Uterus (tissue), 4 donors: Measurements from ENCODE around the gene ADGRL4. TPM values are rescaled to one million over a fixed set of nuclear protein-coding genes. Genes with fewer than 3 reads are reported as not detected.

Experiments
- DNase-seq, 2 donors: peaks; one replicate each; pipeline ENCODE4 v3.0.0-alpha.2; 2019 to 2020
- H3K27ac ChIP-seq, 2 donors: fragments of 200-600 bp; sonication (generic); 1 replicate in 1 of 2; 2 replicates in 1 of 2; pipeline ENCODE4 v1.5.1; 2016 to 2018
- H3K27me3 ChIP-seq, 2 donors: fragments of 200-600 bp; sonication (generic); one replicate each; pipeline ENCODE4 v1.5.1; 2018 to 2019; ENCODE audit warnings: control low read depth in 1 of 2
- H3K36me3 ChIP-seq, 2 donors: fragments of 200-600 bp; sonication (generic); one replicate each; pipeline ENCODE4 v1.5.1; 2019; ENCODE audit warnings: control low read depth in 1 of 2
- H3K4me1 ChIP-seq, 2 donors: fragments of 200-600 bp; sonication (generic); one replicate each; pipeline ENCODE4 v1.5.1; 2018 to 2019; ENCODE audit warnings: control low read depth in 1 of 2
- H3K4me3 ChIP-seq, 2 donors: fragments of 200-600 bp; sonication (generic); 1 replicate in 1 of 2; 2 replicates in 1 of 2; pipeline ENCODE4 v1.5.1; 2018 to 2019; ENCODE audit warnings: mild to moderate bottlenecking in 1 of 2
- H3K9me3 ChIP-seq, 2 donors: fragments of 200-600 bp; sonication (generic); one replicate each; pipeline ENCODE4 v1.5.1; 2019; ENCODE audit warnings: control low read depth in 1 of 2
- CTCF ChIP-seq, 4 experiments: fragments of 200-600 bp in 2 of 4; fragments of 450-650 bp in 2 of 4; sonication (generic) in 2 of 4; IDR thresholded peaks; one replicate each; pipeline ENCODE4 v1.5.1; 2016 to 2019; ENCODE audit warnings: antibody characterized with exemption in 4 of 4, mild to moderate bottlenecking in 2 of 4, moderate library complexity in 1 of 4
- POLR2A ChIP-seq, 2 donors: fragments of 450-650 bp; IDR thresholded peaks; one replicate each; pipeline ENCODE4 v1.6.1; 2016; ENCODE audit warnings: antibody characterized with exemption in 2 of 2, mild to moderate bottlenecking in 1 of 2, moderate library complexity in 1 of 2
- intact Hi-C: fragments of 100-400 bp; cut with DNase I; formaldehyde crosslinking; loops from one replicate; pipeline ENCODE4 v1.15.1; 2023; ENCODE audit warnings: low total_unique reads
- total RNA-seq, 4 donors: library from RNA; depleted of rRNA in 3 of 4; stranded (reverse); fragments of >200 nt in 3 of 4; gene quantifications; one replicate each; pipeline versions ENCODE4 v1.1.0 to v1.2.4, GENCODE V29; 2014 to 2023
- donor health status: DM: yes; HTN: yes; CAD: no.

ADGRL4 gene
- total RNA-seq, 4 donors from 2014 or later, result 19.0 to 54.9 (median 30.3) TPM

- intact Hi-C loops, result no loop called here
- no peaks in the 10 kb centered on the region for H3K36me3 ChIP-seq
- no peak for TF ChIP-seq POLR2A (IDR thresholded peaks at IDR 0.05)
- TF ChIP-seq CTCF (IDR thresholded peaks at IDR 0.05), result no peak
- no peak for DNase-seq
- no peaks in the 10 kb centered on the region for H3K9me3 ChIP-seq
- H3K27ac ChIP-seq, result no peak overlapping the region
- no peaks in the 10 kb centered on the region for H3K27me3 ChIP-seq
- H3K4me1 ChIP-seq, result no peaks in the 10 kb centered on the region
- H3K4me3 ChIP-seq, result no peak overlapping the region
Measured at GRCh38 chr1:79042539-79042938, 36.0 kb upstream of the ADGRL4 start.

- intact Hi-C loops, result no loop called here
- no peaks in the 10 kb centered on the region for H3K27me3 ChIP-seq
- H3K9me3 ChIP-seq, result no peaks in the 10 kb centered on the region
- H3K4me3 ChIP-seq, result no peak overlapping the region
- H3K36me3 ChIP-seq, result no peaks in the 10 kb centered on the region
- no peak overlapping the region for H3K27ac ChIP-seq
- TF ChIP-seq CTCF (IDR thresholded peaks at IDR 0.05) (no peak), POLR2A (IDR thresholded peaks at IDR 0.05) (no peak)
- H3K4me1 ChIP-seq, result no peaks in the 10 kb centered on the region
- no peak for DNase-seq
Measured at GRCh38 chr1:79042117-79042516, 35.6 kb upstream of the ADGRL4 start.

GRCh38 chr1:79041666-79042065, 35.1 kb upstream of the ADGRL4 start:
- intact Hi-C loops, result no loop called here

GRCh38 chr1:79040424-79041082, 34.0 kb upstream of the ADGRL4 start:
- Histone ChIP-seq H3K36me3 (no peaks in the 10 kb centered on the region), H3K4me3 (peak overlapping the region in 1 of 2 donors; percentile 9), H3K4me1 (no peaks in the 10 kb centered on the region), H3K27me3 (no peaks in the 10 kb centered on the region), H3K27ac (peak overlapping the region in 1 of 2 donors; percentile 54), H3K9me3 (no peaks in the 10 kb centered on the region)
- no peak for TF ChIP-seq CTCF (IDR thresholded peaks at IDR 0.05)
- TF ChIP-seq POLR2A (IDR thresholded peaks at IDR 0.05), result no peak
- DNase-seq, result no peak
- intact Hi-C loops, result no loop called here

More at GRCh38 chr1:79041666-79042065, 35.1 kb upstream of the ADGRL4 start:
- Histone ChIP-seq H3K9me3 (no peaks in the 10 kb centered on the region), H3K27ac (no peak overlapping the region), H3K27me3 (no peaks in the 10 kb centered on the region), H3K36me3 (no peaks in the 10 kb centered on the region), H3K4me1 (no peaks in the 10 kb centered on the region), H3K4me3 (no peak overlapping the region)
- no peak for TF ChIP-seq POLR2A (IDR thresholded peaks at IDR 0.05)
- TF ChIP-seq CTCF (IDR thresholded peaks at IDR 0.05), result no peak
- DNase-seq, result no peak

GRCh38 chr1:79037085-79037484, 30.6 kb upstream of the ADGRL4 start:
- TF ChIP-seq CTCF (IDR thresholded peaks at IDR 0.05) (no peak), POLR2A (IDR thresholded peaks at IDR 0.05) (no peak)
- no peaks in the 10 kb centered on the region for H3K9me3 ChIP-seq
- H3K27ac ChIP-seq, result no peak overlapping the region
- no peaks in the 10 kb centered on the region for H3K36me3 ChIP-seq
- H3K27me3 ChIP-seq, result no peaks in the 10 kb centered on the region
- H3K4me1 ChIP-seq, result no peaks in the 10 kb centered on the region
- H3K4me3 ChIP-seq, result no peak overlapping the region
- intact Hi-C loops, result no loop called here
- DNase-seq, result no peak
